Liver (tissue), 9 donors: ENCODE data around the gene LILRA2. TPM values are rescaled to one million over a fixed set of nuclear protein-coding genes. Genes with fewer than 3 reads are reported as not detected.

Experiments used
- DNase-seq: peaks from one replicate; pipeline ENCODE4 v3.0.0-alpha.2; 2017; ENCODE audit warnings: low spot score
- H3K27ac ChIP-seq, 2 donors: one replicate each; pipeline ENCODE4 v1.7.0; 2013; ENCODE audit warnings: inconsistent platforms in 2 of 2, low read length in 2 of 2, control low read depth in 1 of 2, low read depth in 1 of 2, mild to moderate bottlenecking in 1 of 2
- H3K27me3 ChIP-seq, 4 donors: one replicate each; pipeline versions ENCODE4 v1.6.1 to v1.7.0; 2013; ENCODE audit warnings: low read length in 3 of 4, inconsistent platforms in 1 of 4, mild to moderate bottlenecking in 1 of 4, moderate library complexity in 1 of 4; ENCODE audit not compliant: control insufficient read depth in 4 of 4, insufficient read depth in 4 of 4
- H3K36me3 ChIP-seq, 4 donors: one replicate each; pipeline versions ENCODE4 v1.6.1 to v1.7.0; 2013; ENCODE audit warnings: low read length in 3 of 4, mild to moderate bottlenecking in 3 of 4, low read depth in 1 of 4, moderate library complexity in 1 of 4; ENCODE audit not compliant: control insufficient read depth in 4 of 4, insufficient read depth in 3 of 4
- H3K4me1 ChIP-seq, 4 donors: one replicate each; pipeline versions ENCODE4 v1.6.1 to v1.7.0; 2013; ENCODE audit warnings: low read length in 3 of 4, mild to moderate bottlenecking in 3 of 4, moderate library complexity in 1 of 4; ENCODE audit not compliant: control insufficient read depth in 4 of 4, insufficient read depth in 4 of 4
- H3K4me3 ChIP-seq, 3 donors: one replicate each; pipeline versions ENCODE4 v1.6.1 to v1.7.0; 2013; ENCODE audit warnings: low read length in 3 of 3, control low read depth in 1 of 3, low read depth in 1 of 3, mild to moderate bottlenecking in 1 of 3
- H3K9ac ChIP-seq, 2 donors: one replicate each; pipeline ENCODE4 v1.7.0; 2013; ENCODE audit warnings: low read length in 2 of 2, mild to moderate bottlenecking in 2 of 2, moderate library complexity in 2 of 2, control low read depth in 1 of 2, low read depth in 1 of 2
- H3K9me3 ChIP-seq, 4 donors: one replicate each; pipeline versions ENCODE4 v1.6.1 to v1.7.0; 2013; ENCODE audit warnings: low read length in 3 of 4; ENCODE audit not compliant: control insufficient read depth in 4 of 4
- EGR1 ChIP-seq, 2 donors: IDR thresholded peaks; 2 replicates each; pipeline ENCODE4 v1.6.1; 2016 to 2018; ENCODE audit warnings: antibody characterized with exemption in 2 of 2, low read depth in 2 of 2
- FOXA1 ChIP-seq: IDR thresholded peaks from 2 replicates; pipeline ENCODE4 v1.6.1; 2016; ENCODE audit warnings: antibody characterized with exemption
- FOXA2 ChIP-seq: IDR thresholded peaks from 2 replicates; pipeline ENCODE4 v1.6.1; 2016; ENCODE audit warnings: antibody characterized with exemption
- GABPA ChIP-seq, 2 donors: IDR thresholded peaks in 1 of 2; conservative IDR thresholded peaks in 1 of 2; 2 replicates each; pipeline ENCODE4 v1.6.1; 2016; ENCODE audit warnings: antibody characterized with exemption in 2 of 2, mild to moderate bottlenecking in 1 of 2, moderate library complexity in 1 of 2
- HNF4A ChIP-seq, 2 donors: conservative IDR thresholded peaks; 2 replicates each; pipeline ENCODE4 v1.6.1; 2016; ENCODE audit warnings: antibody characterized with exemption in 2 of 2, mild to moderate bottlenecking in 2 of 2
- HNF4G ChIP-seq: IDR thresholded peaks from 2 replicates; pipeline ENCODE4 v1.6.1; 2016; ENCODE audit warnings: antibody characterized with exemption
- JUND ChIP-seq, 2 donors: IDR thresholded peaks; 2 replicates each; pipeline ENCODE4 v1.6.1; 2016; ENCODE audit warnings: antibody characterized with exemption in 2 of 2
- NR2F2 ChIP-seq: IDR thresholded peaks from 2 replicates; pipeline ENCODE4 v1.6.1; 2016; ENCODE audit warnings: antibody characterized with exemption
- RAD21 ChIP-seq, 2 donors: IDR thresholded peaks; 2 replicates each; pipeline ENCODE4 v1.6.1; 2016; ENCODE audit warnings: antibody characterized with exemption in 2 of 2, mild to moderate bottlenecking in 2 of 2
- RXRA ChIP-seq, 2 donors: IDR thresholded peaks; 2 replicates each; pipeline ENCODE4 v1.6.1; 2017 to 2018; ENCODE audit warnings: antibody characterized with exemption in 2 of 2, mild to moderate bottlenecking in 1 of 2
- SP1 ChIP-seq: IDR thresholded peaks from 2 replicates; pipeline ENCODE4 v1.6.1; 2018; ENCODE audit warnings: antibody characterized with exemption, mild to moderate bottlenecking
- TAF1 ChIP-seq: conservative IDR thresholded peaks from 2 replicates; pipeline ENCODE4 v1.6.1; 2016; ENCODE audit warnings: antibody characterized with exemption, mild to moderate bottlenecking
- YY1 ChIP-seq: IDR thresholded peaks from 2 replicates; pipeline ENCODE4 v1.6.1; 2016; ENCODE audit warnings: antibody characterized with exemption, mild to moderate bottlenecking
- WGBS: extraction: QIAGEN DNeasy Blood & Tissue Kit; methylation state at CpG from one replicate; pipeline ENCODE4 v1.1.7; 2013; 5-methylcytosine and 5-hydroxymethylcytosine counted together
- polyA plus RNA-seq, 2 donors: library from polyadenylated mRNA; stranded (reverse) in 1 of 2; unstranded in 1 of 2; fragments of 200-250 nt in 1 of 2; fragments of >200 nt in 1 of 2; fragmentation: Nextera tagmentation in 1 of 2; extraction: Ambion mirVana in 1 of 2; gene quantifications; one replicate each; pipeline versions ENCODE4 v1.2.1 to v1.2.3, GENCODE V29; 2013 to 2015
- total RNA-seq, 2 donors: library from RNA; depleted of rRNA; stranded (reverse); fragments of >200 nt; gene quantifications; one replicate each; pipeline ENCODE4 v1.2.3, GENCODE V29; 2014
- TF ChIP-seq, protein P1 (sequence below): fragments of 150-350 bp; IDR thresholded peaks from 2 replicates; pipeline ENCODE4 v1.5.1; 2017; ENCODE audit warnings: improper control_type of control experiment, low read depth, low read length; ENCODE audit not compliant: missing input control
- TF ChIP-seq, protein P2 (sequence below): IDR thresholded peaks from 2 replicates; pipeline ENCODE4 v1.6.1; 2016; ENCODE audit warnings: antibody characterized with exemption
- TF ChIP-seq, protein P3 (sequence below): IDR thresholded peaks from 2 replicates; pipeline ENCODE4 v1.6.1; 2016; ENCODE audit warnings: antibody characterized with exemption, mild to moderate bottlenecking
- donor health status: healthy.
- donor health status: healthy.
- donor health status: healthy.
- donor health status: healthy.
- donor health status: healthy.

LILRA2 gene
- total and polyA plus RNA-seq, 4 donors, result 1.3 to 8.2 (median 4.1) TPM

DNA sequence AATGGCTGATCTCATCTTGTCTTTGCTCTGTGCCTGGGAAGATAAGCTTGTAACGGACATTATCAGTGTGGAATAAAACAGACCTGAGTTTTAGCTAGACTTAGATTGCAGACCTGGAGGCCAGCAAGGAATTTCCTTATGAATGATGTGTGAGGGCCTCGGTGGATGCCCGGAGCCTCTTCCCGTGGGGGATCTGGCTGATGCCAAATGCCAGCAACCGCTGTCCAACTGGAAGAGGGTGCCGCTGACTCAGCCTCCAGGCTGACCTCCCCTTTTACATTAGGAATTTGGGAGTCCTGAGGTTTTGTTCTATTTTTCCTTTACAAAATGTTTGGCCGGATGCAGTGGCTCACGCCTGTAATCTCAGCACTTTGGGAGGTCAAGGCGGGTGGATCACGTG lies 19.6 kb upstream of the LILRA2 start:
- Histone ChIP-seq H3K36me3 (no peaks in the 10 kb centered on the region), H3K9me3 (no peaks in the 10 kb centered on the region), H3K9ac (no peak overlapping the region), H3K27me3 (no peaks in the 10 kb centered on the region), H3K4me1 (no peaks in the 10 kb centered on the region), H3K27ac (no peak overlapping the region), H3K4me3 (no peak overlapping the region)
- TF ChIP-seq TAF1 (no peak), EGR1 (IDR thresholded peaks at IDR 0.05; ENCODE audit: low read depth in 2 of 2) (no peak), JUND (IDR thresholded peaks at IDR 0.05) (no peak), NR2F2 (no peak), FOXA1 (no peak), FOXA2 (no peak), RAD21 (IDR thresholded peaks at IDR 0.05) (no peak), HNF4A (conservative IDR thresholded peaks at IDR 0.05) (no peak), RXRA (IDR thresholded peaks at IDR 0.05) (no peak), YY1 (no peak), SP1 (no peak), GABPA (IDR thresholded peaks at IDR 0.05 in 1 of 2, conservative IDR thresholded peaks at IDR 0.05 in 1 of 2) (no peak)
- TF ChIP-seq, protein P1, sequence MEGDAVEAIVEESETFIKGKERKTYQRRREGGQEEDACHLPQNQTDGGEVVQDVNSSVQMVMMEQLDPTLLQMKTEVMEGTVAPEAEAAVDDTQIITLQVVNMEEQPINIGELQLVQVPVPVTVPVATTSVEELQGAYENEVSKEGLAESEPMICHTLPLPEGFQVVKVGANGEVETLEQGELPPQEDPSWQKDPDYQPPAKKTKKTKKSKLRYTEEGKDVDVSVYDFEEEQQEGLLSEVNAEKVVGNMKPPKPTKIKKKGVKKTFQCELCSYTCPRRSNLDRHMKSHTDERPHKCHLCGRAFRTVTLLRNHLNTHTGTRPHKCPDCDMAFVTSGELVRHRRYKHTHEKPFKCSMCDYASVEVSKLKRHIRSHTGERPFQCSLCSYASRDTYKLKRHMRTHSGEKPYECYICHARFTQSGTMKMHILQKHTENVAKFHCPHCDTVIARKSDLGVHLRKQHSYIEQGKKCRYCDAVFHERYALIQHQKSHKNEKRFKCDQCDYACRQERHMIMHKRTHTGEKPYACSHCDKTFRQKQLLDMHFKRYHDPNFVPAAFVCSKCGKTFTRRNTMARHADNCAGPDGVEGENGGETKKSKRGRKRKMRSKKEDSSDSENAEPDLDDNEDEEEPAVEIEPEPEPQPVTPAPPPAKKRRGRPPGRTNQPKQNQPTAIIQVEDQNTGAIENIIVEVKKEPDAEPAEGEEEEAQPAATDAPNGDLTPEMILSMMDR, result no peak
- TF ChIP-seq, protein P2, sequence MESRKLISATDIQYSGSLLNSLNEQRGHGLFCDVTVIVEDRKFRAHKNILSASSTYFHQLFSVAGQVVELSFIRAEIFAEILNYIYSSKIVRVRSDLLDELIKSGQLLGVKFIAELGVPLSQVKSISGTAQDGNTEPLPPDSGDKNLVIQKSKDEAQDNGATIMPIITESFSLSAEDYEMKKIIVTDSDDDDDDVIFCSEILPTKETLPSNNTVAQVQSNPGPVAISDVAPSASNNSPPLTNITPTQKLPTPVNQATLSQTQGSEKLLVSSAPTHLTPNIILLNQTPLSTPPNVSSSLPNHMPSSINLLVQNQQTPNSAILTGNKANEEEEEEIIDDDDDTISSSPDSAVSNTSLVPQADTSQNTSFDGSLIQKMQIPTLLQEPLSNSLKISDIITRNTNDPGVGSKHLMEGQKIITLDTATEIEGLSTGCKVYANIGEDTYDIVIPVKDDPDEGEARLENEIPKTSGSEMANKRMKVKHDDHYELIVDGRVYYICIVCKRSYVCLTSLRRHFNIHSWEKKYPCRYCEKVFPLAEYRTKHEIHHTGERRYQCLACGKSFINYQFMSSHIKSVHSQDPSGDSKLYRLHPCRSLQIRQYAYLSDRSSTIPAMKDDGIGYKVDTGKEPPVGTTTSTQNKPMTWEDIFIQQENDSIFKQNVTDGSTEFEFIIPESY, result no peak
- DNase-seq, result no peak
- WGBS, result 87% methylated on average over 10 of the region's 10 CpGs

DNA sequence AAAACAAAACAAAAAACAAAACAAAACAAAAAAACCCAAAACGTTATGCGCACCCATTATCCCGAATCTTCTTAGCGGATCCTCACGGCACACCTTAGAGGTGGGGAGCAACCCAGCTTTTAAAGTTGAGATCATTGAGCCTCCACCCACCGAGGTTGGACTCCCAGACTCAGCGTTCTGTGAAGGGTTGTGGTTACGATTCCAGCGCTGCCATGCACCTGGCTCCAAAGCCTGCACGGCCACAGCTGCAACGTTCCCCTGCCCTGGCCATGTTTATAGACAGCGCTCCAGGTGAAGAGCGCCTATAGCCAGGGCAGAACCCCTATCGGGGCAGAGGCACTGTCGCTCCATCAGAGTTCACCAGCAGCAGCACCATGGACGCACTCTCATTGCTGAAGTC lies 18.7 kb upstream of the LILRA2 start:
- H3K4me3 ChIP-seq, result no peak overlapping the region
- TF ChIP-seq FOXA2 (no peak), FOXA1 (no peak), GABPA (IDR thresholded peaks at IDR 0.05 in 1 of 2, conservative IDR thresholded peaks at IDR 0.05 in 1 of 2) (no peak), HNF4A (conservative IDR thresholded peaks at IDR 0.05) (no peak), RXRA (IDR thresholded peaks at IDR 0.05) (no peak), SP1 (no peak), EGR1 (IDR thresholded peaks at IDR 0.05; ENCODE audit: low read depth in 2 of 2) (no peak), JUND (IDR thresholded peaks at IDR 0.05) (no peak), HNF4G (no peak), NR2F2 (no peak)
- TF ChIP-seq, protein P3, sequence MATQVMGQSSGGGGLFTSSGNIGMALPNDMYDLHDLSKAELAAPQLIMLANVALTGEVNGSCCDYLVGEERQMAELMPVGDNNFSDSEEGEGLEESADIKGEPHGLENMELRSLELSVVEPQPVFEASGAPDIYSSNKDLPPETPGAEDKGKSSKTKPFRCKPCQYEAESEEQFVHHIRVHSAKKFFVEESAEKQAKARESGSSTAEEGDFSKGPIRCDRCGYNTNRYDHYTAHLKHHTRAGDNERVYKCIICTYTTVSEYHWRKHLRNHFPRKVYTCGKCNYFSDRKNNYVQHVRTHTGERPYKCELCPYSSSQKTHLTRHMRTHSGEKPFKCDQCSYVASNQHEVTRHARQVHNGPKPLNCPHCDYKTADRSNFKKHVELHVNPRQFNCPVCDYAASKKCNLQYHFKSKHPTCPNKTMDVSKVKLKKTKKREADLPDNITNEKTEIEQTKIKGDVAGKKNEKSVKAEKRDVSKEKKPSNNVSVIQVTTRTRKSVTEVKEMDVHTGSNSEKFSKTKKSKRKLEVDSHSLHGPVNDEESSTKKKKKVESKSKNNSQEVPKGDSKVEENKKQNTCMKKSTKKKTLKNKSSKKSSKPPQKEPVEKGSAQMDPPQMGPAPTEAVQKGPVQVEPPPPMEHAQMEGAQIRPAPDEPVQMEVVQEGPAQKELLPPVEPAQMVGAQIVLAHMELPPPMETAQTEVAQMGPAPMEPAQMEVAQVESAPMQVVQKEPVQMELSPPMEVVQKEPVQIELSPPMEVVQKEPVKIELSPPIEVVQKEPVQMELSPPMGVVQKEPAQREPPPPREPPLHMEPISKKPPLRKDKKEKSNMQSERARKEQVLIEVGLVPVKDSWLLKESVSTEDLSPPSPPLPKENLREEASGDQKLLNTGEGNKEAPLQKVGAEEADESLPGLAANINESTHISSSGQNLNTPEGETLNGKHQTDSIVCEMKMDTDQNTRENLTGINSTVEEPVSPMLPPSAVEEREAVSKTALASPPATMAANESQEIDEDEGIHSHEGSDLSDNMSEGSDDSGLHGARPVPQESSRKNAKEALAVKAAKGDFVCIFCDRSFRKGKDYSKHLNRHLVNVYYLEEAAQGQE, result no peak
- TF ChIP-seq, protein P1, result no peak
- WGBS, result 82% methylated on average over 16 of the region's 16 CpGs
- no peak overlapping the region for H3K27ac ChIP-seq
- no peaks in the 10 kb centered on the region for H3K36me3 ChIP-seq
- peaks cover 0 to under 1% (median 0%) of the 10 kb centered on the region in 4 donors for H3K27me3 ChIP-seq
- no peak for DNase-seq
- H3K9me3 ChIP-seq, result no peaks in the 10 kb centered on the region
- no peak overlapping the region for H3K9ac ChIP-seq
- no peaks in the 10 kb centered on the region for H3K4me1 ChIP-seq
